ENCODE results near the gene OPN5.

DNA sequence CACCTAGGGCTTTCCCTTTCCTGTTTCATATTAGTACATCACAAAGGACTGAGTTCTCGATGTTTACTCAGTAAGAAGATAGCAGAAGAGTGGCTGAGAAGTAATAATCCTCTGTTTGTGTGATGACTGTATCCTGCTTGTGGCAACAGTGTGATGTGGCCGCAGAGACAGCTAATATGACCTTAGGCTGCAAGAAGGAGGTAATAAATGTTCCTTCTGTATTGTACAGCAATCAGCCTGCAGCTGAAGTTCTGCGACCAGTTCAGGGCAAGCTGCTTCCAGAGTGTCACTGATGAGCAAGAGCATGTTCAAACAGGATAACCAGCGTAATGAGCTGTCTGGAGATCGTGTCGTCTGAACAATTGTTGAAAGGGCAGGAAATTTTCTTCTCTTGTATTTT lies 70.9 kb downstream of the OPN5 start:
- TF ChIP-seq PATZ1 (CRISPR knock-in tag; IDR thresholded peaks at IDR 0.05; ENCODE audit: borderline replicate concordance) (no peak), TOX (CRISPR knock-in tag; IDR thresholded peaks at IDR 0.05; ENCODE audit: borderline replicate concordance) (no peak), ZNF8 (CRISPR knock-in tag; IDR thresholded peaks at IDR 0.05) (no peak), ZNF70 (CRISPR knock-in tag; IDR thresholded peaks at IDR 0.05) (no peak), ZNF565 (CRISPR knock-in tag; conservative IDR thresholded peaks at IDR 0.05; ENCODE audit: low read depth) (no peak), ISL1 (CRISPR knock-in tag; IDR thresholded peaks at IDR 0.05) (no peak), ARNTL (CRISPR knock-in tag; IDR thresholded peaks at IDR 0.05; ENCODE audit: borderline replicate concordance, low read depth) (no peak)
- TF ChIP-seq, protein P1, sequence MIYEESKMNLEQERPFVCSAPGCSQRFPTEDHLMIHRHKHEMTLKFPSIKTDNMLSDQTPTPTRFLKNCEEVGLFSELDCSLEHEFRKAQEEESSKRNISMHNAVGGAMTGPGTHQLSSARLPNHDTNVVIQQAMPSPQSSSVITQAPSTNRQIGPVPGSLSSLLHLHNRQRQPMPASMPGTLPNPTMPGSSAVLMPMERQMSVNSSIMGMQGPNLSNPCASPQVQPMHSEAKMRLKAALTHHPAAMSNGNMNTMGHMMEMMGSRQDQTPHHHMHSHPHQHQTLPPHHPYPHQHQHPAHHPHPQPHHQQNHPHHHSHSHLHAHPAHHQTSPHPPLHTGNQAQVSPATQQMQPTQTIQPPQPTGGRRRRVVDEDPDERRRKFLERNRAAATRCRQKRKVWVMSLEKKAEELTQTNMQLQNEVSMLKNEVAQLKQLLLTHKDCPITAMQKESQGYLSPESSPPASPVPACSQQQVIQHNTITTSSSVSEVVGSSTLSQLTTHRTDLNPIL (CRISPR knock-in tag; IDR thresholded peaks at IDR 0.05; ENCODE audit: low read depth) = no peak
- TF ChIP-seq, protein P2, sequence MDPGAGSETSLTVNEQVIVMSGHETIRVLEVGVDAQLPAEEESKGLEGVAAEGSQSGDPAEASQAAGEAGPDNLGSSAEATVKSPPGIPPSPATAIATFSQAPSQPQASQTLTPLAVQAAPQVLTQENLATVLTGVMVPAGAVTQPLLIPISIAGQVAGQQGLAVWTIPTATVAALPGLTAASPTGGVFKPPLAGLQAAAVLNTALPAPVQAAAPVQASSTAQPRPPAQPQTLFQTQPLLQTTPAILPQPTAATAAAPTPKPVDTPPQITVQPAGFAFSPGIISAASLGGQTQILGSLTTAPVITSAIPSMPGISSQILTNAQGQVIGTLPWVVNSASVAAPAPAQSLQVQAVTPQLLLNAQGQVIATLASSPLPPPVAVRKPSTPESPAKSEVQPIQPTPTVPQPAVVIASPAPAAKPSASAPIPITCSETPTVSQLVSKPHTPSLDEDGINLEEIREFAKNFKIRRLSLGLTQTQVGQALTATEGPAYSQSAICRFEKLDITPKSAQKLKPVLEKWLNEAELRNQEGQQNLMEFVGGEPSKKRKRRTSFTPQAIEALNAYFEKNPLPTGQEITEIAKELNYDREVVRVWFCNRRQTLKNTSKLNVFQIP (CRISPR knock-in tag; IDR thresholded peaks at IDR 0.05; ENCODE audit: borderline replicate concordance, low read depth) = no peak
- TF ChIP-seq, protein P3, sequence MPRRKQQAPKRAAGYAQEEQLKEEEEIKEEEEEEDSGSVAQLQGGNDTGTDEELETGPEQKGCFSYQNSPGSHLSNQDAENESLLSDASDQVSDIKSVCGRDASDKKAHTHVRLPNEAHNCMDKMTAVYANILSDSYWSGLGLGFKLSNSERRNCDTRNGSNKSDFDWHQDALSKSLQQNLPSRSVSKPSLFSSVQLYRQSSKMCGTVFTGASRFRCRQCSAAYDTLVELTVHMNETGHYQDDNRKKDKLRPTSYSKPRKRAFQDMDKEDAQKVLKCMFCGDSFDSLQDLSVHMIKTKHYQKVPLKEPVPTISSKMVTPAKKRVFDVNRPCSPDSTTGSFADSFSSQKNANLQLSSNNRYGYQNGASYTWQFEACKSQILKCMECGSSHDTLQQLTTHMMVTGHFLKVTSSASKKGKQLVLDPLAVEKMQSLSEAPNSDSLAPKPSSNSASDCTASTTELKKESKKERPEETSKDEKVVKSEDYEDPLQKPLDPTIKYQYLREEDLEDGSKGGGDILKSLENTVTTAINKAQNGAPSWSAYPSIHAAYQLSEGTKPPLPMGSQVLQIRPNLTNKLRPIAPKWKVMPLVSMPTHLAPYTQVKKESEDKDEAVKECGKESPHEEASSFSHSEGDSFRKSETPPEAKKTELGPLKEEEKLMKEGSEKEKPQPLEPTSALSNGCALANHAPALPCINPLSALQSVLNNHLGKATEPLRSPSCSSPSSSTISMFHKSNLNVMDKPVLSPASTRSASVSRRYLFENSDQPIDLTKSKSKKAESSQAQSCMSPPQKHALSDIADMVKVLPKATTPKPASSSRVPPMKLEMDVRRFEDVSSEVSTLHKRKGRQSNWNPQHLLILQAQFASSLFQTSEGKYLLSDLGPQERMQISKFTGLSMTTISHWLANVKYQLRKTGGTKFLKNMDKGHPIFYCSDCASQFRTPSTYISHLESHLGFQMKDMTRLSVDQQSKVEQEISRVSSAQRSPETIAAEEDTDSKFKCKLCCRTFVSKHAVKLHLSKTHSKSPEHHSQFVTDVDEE (CRISPR knock-in tag; IDR thresholded peaks at IDR 0.05) = no peak

Measured in SK-N-SH treated with all-trans-retinoic acid at 6 μM for 48 hours (cell line).